ENCODE measurements around the gene PTTG1IP2.

Gene PTTG1IP2

DNA sequence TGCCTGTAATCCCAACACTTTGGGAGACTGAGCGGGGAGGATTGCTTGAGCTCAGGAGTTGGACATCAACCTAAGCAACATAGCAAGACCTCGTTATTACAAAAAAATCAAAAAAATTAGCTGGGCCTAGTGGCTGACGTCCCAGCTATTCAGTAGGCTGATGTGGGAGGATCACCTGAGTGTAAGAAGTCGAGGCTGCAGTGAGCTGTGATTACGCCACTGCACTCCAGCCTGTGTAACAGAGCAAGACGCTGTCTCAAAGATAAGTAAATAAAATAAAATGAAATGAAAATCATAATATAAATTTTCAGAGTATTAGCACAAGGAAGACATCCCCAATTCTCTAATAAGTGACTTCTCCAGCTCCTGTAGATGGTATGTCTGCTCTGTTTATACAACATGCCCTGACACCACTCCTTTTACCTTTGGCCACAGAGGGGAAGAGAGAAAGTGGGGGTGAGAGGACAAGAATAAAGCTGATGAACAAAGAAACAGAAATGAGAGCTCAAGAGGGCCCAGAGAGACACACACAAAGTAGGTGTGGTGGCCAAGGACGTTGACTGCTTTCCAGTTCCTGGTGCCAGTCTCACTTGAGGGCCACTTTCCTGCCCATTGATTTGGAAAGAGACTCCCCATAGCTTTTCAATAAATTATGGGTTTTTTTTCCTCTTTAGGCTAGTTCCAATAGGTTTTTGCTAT, 62.9 kb downstream of the PTTG1IP2 start:
- TF ChIP-seq, protein P1, sequence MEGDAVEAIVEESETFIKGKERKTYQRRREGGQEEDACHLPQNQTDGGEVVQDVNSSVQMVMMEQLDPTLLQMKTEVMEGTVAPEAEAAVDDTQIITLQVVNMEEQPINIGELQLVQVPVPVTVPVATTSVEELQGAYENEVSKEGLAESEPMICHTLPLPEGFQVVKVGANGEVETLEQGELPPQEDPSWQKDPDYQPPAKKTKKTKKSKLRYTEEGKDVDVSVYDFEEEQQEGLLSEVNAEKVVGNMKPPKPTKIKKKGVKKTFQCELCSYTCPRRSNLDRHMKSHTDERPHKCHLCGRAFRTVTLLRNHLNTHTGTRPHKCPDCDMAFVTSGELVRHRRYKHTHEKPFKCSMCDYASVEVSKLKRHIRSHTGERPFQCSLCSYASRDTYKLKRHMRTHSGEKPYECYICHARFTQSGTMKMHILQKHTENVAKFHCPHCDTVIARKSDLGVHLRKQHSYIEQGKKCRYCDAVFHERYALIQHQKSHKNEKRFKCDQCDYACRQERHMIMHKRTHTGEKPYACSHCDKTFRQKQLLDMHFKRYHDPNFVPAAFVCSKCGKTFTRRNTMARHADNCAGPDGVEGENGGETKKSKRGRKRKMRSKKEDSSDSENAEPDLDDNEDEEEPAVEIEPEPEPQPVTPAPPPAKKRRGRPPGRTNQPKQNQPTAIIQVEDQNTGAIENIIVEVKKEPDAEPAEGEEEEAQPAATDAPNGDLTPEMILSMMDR (conservative IDR thresholded peaks at IDR 0.05), result no peak
- TF ChIP-seq ZFX (IDR thresholded peaks at IDR 0.05), result no peak
- H3K27ac ChIP-seq, result no peak overlapping the region

DNA sequence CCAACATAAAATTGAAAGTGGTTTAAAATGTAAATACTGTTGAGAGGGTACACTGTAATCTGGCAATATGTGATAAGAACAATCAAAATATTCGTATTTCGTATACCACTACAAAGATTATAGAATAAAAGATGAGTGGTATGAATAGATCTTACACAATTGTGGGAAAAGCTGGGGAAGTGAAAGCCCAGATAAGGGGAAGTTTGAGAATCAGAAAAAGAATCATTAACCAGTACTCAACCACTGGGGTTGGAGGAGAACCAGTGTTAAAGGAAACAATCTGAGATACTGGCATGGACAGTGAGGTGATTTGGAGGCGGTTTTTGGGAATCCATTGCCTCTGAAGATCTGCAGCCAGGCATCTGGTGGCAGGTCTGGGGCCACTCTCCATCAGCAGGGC, 67.0 kb downstream of the PTTG1IP2 start:
- TF ChIP-seq ZFX (IDR thresholded peaks at IDR 0.05), result no peak
- TF ChIP-seq, protein P1 (conservative IDR thresholded peaks at IDR 0.05), result no peak

DNA sequence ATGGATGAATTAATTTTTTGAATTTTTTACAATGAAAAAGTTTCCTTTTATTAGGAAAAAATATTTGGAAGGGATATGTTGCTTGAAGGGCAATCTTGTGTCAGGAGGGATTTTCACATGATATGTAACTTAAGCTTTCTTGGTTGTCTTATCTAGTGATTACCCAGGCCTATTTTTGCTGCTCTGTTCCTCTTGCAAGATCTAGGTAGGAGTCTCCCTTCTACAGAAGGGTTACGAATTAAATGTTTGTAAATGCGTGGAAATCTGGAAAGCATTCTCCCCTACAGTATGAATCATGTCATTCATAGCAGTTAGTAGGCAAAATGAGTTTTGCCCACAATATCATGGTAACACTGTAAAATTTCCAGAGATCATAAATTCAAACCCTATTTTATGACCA, 69.0 kb downstream of the PTTG1IP2 start:
- no peak for TF ChIP-seq ZFX (IDR thresholded peaks at IDR 0.05)
- TF ChIP-seq, protein P1 (conservative IDR thresholded peaks at IDR 0.05), result no peak

More for the DNA sequence above, 67.0 kb downstream of the PTTG1IP2 start:
- no peak overlapping the region for H3K27ac ChIP-seq

DNA sequence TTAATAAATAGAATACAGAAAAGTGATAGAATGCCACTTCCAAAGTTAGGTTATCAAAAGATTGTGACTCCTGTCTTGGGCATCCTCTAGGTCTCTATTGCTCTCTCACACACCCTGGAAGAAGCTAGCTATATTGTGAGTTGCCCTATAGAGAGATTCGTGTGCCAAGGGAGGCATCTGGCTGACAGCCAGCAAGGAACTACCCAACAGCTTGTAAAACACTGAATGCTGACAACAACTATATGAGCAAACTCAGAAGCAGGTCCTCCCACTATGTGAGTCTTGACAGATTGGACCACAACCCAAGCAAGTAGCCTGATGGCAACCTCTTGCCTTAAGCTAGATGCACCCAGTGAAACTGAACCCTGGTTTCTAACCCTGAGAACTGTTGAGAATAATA, 71.0 kb downstream of the PTTG1IP2 start:
- no peak overlapping the region; the same call in 1 of the 2 replicates for H3K27ac ChIP-seq
- TF ChIP-seq, protein P1 (conservative IDR thresholded peaks at IDR 0.05), result no peak
- no peak for TF ChIP-seq ZFX (IDR thresholded peaks at IDR 0.05)

More for the DNA sequence above, 69.0 kb downstream of the PTTG1IP2 start:
- no peak overlapping the region for H3K27ac ChIP-seq

DNA sequence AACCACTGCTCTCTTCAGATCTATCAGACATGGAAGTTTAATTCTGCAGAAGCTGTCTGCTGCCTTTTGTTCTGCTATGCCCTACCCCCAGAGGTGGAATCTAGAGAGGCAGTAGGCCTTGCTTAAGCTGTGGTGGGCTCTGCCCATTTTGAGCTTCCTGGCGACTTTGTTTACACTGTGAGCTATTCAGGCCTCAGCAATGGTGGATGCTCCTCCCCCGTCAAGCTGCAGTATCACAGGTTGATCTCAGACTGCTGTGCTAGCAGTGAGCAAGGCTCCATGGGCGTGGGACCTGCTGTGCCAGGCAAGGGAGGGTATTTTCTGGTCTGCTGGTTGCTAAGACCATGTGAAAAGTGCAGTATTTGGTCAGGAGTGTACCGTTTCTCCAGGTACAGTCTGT, 81.6 kb downstream of the PTTG1IP2 start:
- H3K27ac ChIP-seq, result no peak overlapping the region
- TF ChIP-seq, protein P1 (conservative IDR thresholded peaks at IDR 0.05), result no peak
- TF ChIP-seq ZFX (IDR thresholded peaks at IDR 0.05), result no peak

DNA sequence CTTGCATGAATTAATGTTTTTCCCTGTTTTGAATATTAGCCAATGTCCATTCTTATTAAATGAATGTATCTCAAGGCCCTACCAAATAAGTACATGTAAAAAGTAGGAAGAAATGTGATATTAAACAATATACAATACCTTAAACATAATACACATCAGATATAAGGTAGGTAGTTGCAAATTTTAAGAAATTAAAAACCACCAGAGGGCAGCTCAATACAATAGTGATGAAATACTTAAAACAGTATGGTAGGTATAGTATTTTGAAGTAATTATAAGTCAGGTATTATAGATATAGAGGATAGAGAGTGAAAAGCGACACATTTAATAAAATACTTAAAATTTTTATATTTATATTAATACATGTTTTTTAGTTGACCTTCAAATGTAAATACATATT, 83.1 kb downstream of the PTTG1IP2 start:
- no peak overlapping the region for H3K27ac ChIP-seq
- TF ChIP-seq, protein P1 (conservative IDR thresholded peaks at IDR 0.05), result peak; percentile 71
- no peak for TF ChIP-seq ZFX (IDR thresholded peaks at IDR 0.05)

DNA sequence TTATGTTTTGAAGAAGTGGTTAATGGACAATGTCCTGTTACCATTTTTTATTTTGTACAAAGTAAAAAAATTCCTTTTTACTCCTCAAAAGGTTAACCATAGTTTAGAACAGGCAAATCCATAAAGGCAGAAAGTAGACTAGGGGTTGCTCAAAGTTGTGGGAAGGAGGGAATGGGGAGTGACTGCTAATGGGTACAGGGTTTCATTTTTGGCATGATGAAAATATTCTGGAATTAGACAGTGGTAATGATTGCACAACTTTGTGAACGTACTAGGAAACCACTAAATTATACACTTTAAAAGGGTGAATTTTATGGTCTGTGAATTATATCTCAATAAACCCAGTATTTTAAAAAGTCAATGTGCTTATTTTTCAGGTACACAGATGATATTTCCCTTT, 91.3 kb downstream of the PTTG1IP2 start:
- no peak for TF ChIP-seq ZFX (IDR thresholded peaks at IDR 0.05)
- TF ChIP-seq, protein P1 (conservative IDR thresholded peaks at IDR 0.05), result no peak

More for the DNA sequence above, 91.3 kb downstream of the PTTG1IP2 start:
- H3K27ac ChIP-seq, result no peak overlapping the region

All from C4-2B (cell line).